Mucosa of descending colon (tissue), 3 donors: ENCODE results near the gene PROZ. TPM values are rescaled to one million over a fixed set of nuclear protein-coding genes. Genes with fewer than 3 reads are reported as not detected.

Source experiments
- ATAC-seq: fragments of 200-7000 bp; cut with Tn5 transposase; one replicate; pipeline ENCODE4 v1.9.1; 2020; ENCODE audit warnings: mild to moderate bottlenecking, moderate library complexity
- DNase-seq, 3 donors: peaks; one replicate each; pipeline ENCODE4 v3.0.0-alpha.2; 2020
- H3K36me3 ChIP-seq: fragments of 200-600 bp; one replicate; pipeline ENCODE4 v1.8.0; 2021; ENCODE audit warnings: low read depth, mild to moderate bottlenecking
- H3K4me1 ChIP-seq: fragments of 200-600 bp; one replicate; pipeline ENCODE4 v1.8.0; 2021; ENCODE audit warnings: low read depth, mild to moderate bottlenecking
- H3K4me3 ChIP-seq: fragments of 200-600 bp; one replicate; pipeline ENCODE4 v1.8.0; 2021; ENCODE audit warnings: mild to moderate bottlenecking
- H3K9me3 ChIP-seq: fragments of 200-600 bp; one replicate; pipeline ENCODE4 v1.8.0; 2021; ENCODE audit warnings: mild to moderate bottlenecking
- CTCF ChIP-seq: fragments of 200-600 bp; IDR thresholded peaks from one replicate; pipeline ENCODE4 v1.8.0; 2022; ENCODE audit warnings: antibody characterized with exemption, mild to moderate bottlenecking
- intact Hi-C, 2 donors: fragments of 100-400 bp; cut with DNase I in 1 of 2; cut with micrococcal nuclease in 1 of 2; formaldehyde crosslinking; loops; one replicate each; pipeline versions ENCODE4 v1.11.0 to v1.11.1; 2022; cut with DNase I, micrococcal nuclease
- total RNA-seq, 3 donors: library from RNA; stranded (reverse); fragmentation: NEBNext Ultra II Directional in 2 of 3; extraction: Animal tissue kit (Norgen Biotek cat#: 25700) in 2 of 3; gene quantifications; one replicate each; pipeline versions ENCODE4 v1.2.1 to v1.2.4, GENCODE V29; 2021 to 2023
- donor health status: DM: no; HTN: no; CAD: no; lungs with moderate emphysema.
- donor health status: DM: no; HTN: no; CAD: no.
- donor health status: DM: no; HTN: yes; CAD: no.

PROZ gene
- total RNA-seq, 3 donors from 2014 or later: not detected

- Histone ChIP-seq H3K4me1 (peaks cover 4% of the 10 kb centered on the region), H3K4me3 (no peak overlapping the region), H3K36me3 (no peaks in the 10 kb centered on the region), H3K9me3 (no peaks in the 10 kb centered on the region)
- no peak for DNase-seq
- intact Hi-C loops: no loop called here
- no peak for TF ChIP-seq CTCF
- ATAC-seq: no peak
These were observed 39.2 kb upstream of the PROZ start for GRCh38 chr13:113119166-113119821.

- Histone ChIP-seq H3K9me3 (no peaks in the 10 kb centered on the region), H3K4me1 (peaks cover 4% of the 10 kb centered on the region), H3K4me3 (no peak overlapping the region), H3K36me3 (no peaks in the 10 kb centered on the region)
- no peak for TF ChIP-seq CTCF
- no peak for ATAC-seq
- no peak for DNase-seq
- intact Hi-C loops: no loop called here
These were observed 38.6 kb upstream of the PROZ start for GRCh38 chr13:113119822-113120189.

- DNase-seq (no peak), ATAC-seq (no peak)
- Histone ChIP-seq H3K4me1 (peaks cover 4% of the 10 kb centered on the region), H3K36me3 (no peaks in the 10 kb centered on the region), H3K9me3 (no peaks in the 10 kb centered on the region), H3K4me3 (no peak overlapping the region)
- no peak for TF ChIP-seq CTCF
- intact Hi-C loops: no loop called here
These were observed 37.9 kb upstream of the PROZ start for GRCh38 chr13:113120300-113121182.

GRCh38 chr13:113121183-113121927 is 37.1 kb upstream of the PROZ start:
- no peaks in the 10 kb centered on the region for H3K36me3 ChIP-seq
- no peak for TF ChIP-seq CTCF
- no peak for ATAC-seq
- H3K4me3 ChIP-seq: no peak overlapping the region
- intact Hi-C loops: no loop called here
- no peaks in the 10 kb centered on the region for H3K9me3 ChIP-seq
- H3K4me1 ChIP-seq: peaks cover 4% of the 10 kb centered on the region
- no peak for DNase-seq

- ATAC-seq (no peak), DNase-seq (no peak)
- Histone ChIP-seq H3K4me1 (peaks cover 4% of the 10 kb centered on the region), H3K9me3 (no peaks in the 10 kb centered on the region), H3K36me3 (no peaks in the 10 kb centered on the region), H3K4me3 (no peak overlapping the region)
- no peak for TF ChIP-seq CTCF
- intact Hi-C loops: no loop called here
These were observed 36.4 kb upstream of the PROZ start for GRCh38 chr13:113121928-113122471.
